ENCODE results near the gene SMIM11.

Gene SMIM11

GRCh38 chr21:34353182-34353581 is 22.1 kb upstream of the SMIM11 start:
- no peak for DNase-seq (ENCODE audit: low read depth)
- no peak overlapping the region for H3K4me3 ChIP-seq (replicated peaks; ENCODE audit: low read depth, low read length)
- TF ChIP-seq CTCF (IDR thresholded peaks at IDR 0.05; ENCODE audit: low read length, missing control alignments), result no peak

DNA sequence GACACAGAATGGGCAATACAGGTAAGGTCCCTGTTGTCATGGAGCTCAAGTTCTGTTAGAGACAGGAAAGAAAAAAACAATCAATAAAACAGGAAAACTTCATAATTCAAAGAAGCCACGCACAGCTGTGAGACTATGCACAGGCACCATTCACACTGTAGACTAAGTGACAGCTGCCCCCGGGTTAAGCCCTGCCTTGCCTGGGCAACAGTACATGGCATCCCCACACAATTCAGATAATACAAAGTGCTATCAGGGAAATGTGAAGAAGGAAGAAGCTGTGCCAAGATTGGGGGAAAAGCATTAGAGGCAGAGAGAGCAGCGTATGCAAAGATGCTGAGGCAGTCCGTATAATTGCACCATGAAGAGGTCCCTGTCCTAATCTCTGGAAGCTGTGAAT is 20.5 kb upstream of the SMIM11 start:
- TF ChIP-seq CTCF (IDR thresholded peaks at IDR 0.05; ENCODE audit: low read length, missing control alignments), result no peak
- no peak overlapping the region for H3K4me3 ChIP-seq (replicated peaks; ENCODE audit: low read depth, low read length)
- DNase-seq (ENCODE audit: low read depth), result no peak

DNA sequence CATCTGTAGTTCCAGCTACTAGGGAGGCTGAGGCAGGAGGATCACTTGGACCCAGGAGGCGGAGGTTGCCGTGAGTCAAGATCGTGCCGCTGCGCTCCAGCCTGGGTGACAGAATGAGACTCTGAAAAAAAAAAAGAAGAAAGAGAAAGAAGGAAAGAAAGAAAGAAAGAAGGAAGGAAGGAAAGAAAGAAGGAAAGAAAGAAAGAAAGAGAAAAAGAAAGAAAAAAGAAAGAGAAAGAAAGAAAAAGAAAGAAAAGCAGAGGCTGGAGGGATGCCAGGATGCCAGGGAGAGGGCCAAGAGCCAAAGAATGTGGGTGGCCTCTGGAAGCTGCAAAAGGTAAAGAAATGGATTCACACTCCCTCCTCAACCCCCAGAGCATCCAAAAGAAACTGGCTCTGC is 19.7 kb upstream of the SMIM11 start:
- no peak overlapping the region for H3K4me3 ChIP-seq (replicated peaks; ENCODE audit: low read depth, low read length)
- no peak for DNase-seq (ENCODE audit: low read depth)
- no peak for TF ChIP-seq CTCF (IDR thresholded peaks at IDR 0.05; ENCODE audit: low read length, missing control alignments)

DNA sequence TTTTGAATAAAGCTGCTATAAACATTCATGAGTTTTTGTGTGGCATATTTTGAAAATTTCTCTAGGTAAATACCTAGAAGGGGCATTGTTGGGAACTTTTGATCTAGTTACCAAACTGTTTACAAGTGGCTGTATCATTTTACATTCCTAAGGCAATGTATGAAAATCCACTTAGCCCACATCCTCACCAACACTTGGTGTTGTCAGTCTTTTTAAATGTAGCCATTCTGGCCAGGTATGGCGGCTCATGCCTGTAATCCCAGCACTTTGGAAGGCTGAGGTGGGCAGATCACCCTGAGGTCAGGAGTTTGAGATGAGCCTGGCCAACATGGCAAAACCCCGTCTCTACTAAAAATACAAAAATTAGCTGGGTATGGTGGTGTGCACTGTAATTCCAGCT is 17.4 kb upstream of the SMIM11 start:
- no peak for TF ChIP-seq CTCF (IDR thresholded peaks at IDR 0.05; ENCODE audit: low read length, missing control alignments)
- no peak overlapping the region for H3K4me3 ChIP-seq (replicated peaks; ENCODE audit: low read depth, low read length)
- DNase-seq (ENCODE audit: low read depth), result no peak

DNA sequence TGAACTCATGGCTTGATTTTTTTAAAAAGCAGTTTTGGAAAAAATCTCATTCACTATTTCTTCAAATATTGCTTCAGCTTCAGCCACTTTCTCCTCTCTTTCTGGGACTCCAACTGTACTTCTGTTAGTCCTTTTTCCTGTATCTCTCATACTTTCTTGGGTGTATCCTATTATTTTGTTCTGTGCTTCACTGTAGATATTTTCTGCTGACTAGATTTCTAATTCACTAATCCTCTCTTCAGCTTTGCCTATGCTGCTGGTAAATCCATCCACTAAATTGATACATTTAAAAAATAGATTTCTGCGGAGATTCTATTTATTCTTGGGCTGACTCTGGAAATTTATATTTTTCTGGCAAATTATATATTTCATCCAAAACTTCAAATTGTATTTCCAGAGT is 16.4 kb upstream of the SMIM11 start:
- no peak for DNase-seq (ENCODE audit: low read depth)
- no peak for TF ChIP-seq CTCF (IDR thresholded peaks at IDR 0.05; ENCODE audit: low read length, missing control alignments)
- no peak overlapping the region for H3K4me3 ChIP-seq (replicated peaks; ENCODE audit: low read depth, low read length)

GRCh38 chr21:34360488-34361241 is 14.6 kb upstream of the SMIM11 start:
- no peak overlapping the region for H3K4me3 ChIP-seq (replicated peaks; ENCODE audit: low read depth, low read length)
- DNase-seq (ENCODE audit: low read depth), result no peak
- TF ChIP-seq CTCF (IDR thresholded peaks at IDR 0.05; ENCODE audit: low read length, missing control alignments), result no peak

GRCh38 chr21:34362136-34362444 is 13.2 kb upstream of the SMIM11 start:
- no peak overlapping the region for H3K4me3 ChIP-seq (replicated peaks; ENCODE audit: low read depth, low read length)
- no peak for DNase-seq (ENCODE audit: low read depth)
- TF ChIP-seq CTCF (IDR thresholded peaks at IDR 0.05; ENCODE audit: low read length, missing control alignments), result no peak
